HG03342 (cell line): ENCODE results near the gene ORC5.
A peak's percentile ranks its signal among the peaks of the same experiment; 100 is the strongest.
"Not testable (repeated sequence)": the region's sequence is repeated elsewhere in the genome, so short reads cannot be mapped to it uniquely, and the experiment has no call there.

Experiments
- ATAC-seq: cut with Tn5 transposase; IDR thresholded peaks from one replicate; pipeline ENCODE4 v1.9.1; 2021; ENCODE audit warnings: mild to moderate bottlenecking, moderate library complexity; ENCODE audit not compliant: unreplicated experiment

Gene ORC5

GRCh38 chr7:104207731-104208420, at the start of gene ORC5:
TSS of gene ORC5 (minus strand) at chr7:104208013. CDS start at chr7:104207904, 109 bp downstream.
- ATAC-seq = peak; percentile 99

- no peak for ATAC-seq
Observed at GRCh38 chr7:104255616-104256015, 47.8 kb upstream of the ORC5 start.

DNA sequence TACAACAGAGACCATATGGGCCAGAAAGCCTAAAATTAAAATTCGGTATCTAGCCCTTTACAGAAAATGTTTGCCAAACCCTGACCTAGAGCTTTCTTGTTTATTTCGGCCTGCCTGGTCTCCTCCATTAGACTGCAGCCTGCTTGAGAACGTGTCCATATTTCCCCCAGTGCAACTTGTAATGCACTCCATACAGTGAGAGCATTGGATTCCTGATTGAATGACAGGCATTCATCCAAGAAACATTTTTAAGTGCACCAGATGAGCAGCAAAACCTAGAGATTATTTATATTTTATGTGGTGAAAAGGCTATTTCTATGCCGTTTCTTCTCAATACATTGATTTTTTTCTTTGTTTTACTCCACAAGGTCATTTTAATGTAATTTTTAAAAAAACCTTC, 47.4 kb upstream of the ORC5 start:
- no peak for ATAC-seq

GRCh38 chr7:104254696-104255095, 46.9 kb upstream of the ORC5 start:
- ATAC-seq = no peak

DNA sequence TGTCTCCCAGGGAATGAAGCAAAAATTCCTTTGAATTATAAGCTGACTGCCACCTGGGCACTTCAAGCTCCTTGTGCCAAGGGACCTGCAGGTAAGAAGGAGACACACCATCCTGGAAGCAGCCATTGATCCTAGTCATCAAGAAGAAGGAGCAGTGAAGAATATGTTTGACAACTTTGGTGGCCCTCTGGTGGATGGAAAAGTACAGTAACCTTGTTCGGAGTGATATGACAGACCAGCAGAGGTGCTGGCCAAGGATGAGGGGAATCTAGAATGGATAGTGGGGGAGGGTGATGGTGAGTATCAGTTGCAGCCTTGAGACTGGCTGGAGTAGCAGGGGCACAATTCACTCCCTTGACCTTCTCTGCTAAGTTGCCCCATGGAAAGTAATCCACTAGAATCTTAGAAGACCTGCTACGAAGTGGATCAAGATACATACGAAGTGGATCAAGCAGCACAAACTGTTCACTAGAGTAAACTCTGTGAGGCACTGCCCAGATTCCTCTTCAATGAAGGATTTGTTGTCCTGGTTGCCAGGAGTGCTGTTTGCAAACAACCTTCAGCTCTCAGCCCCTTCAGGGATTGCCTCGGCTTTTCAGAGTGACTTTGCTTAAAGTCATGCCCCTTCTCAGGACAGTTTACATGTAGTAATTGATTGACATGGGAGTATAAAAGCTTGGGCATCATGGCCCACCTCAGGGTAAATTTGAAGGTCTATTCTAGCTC, 44.8 kb upstream of the ORC5 start:
- ATAC-seq = no peak

- ATAC-seq = no peak
Observed at GRCh38 chr7:104242638-104243037, 34.8 kb upstream of the ORC5 start.

- no peak for ATAC-seq
Observed at GRCh38 chr7:104241538-104242209, 33.9 kb upstream of the ORC5 start.

- no peak for ATAC-seq
Observed at GRCh38 chr7:104241135-104241534, 33.3 kb upstream of the ORC5 start.

DNA sequence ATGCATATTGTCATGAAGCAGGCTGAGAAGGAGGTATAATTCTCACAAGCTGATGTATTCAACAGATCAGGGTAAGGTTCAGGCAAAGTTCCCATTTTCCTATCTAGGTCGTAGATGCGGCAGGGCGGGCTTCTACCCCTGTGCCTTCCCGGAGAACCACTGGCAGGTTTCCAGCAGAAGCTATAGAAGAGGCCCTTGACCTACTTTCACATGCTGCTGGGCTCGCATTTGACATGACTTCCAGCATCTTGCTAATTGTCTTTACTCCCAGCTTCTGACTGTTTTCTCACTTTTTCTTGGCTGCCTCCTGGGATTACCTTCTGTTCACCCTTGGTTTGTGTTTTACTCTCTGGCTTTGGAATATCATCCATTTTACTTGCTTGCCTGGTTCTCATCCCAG, 32.6 kb upstream of the ORC5 start:
- ATAC-seq = no peak

GRCh38 chr7:104234990-104235389, 27.2 kb upstream of the ORC5 start:
- ATAC-seq = not testable (repeated sequence)

DNA sequence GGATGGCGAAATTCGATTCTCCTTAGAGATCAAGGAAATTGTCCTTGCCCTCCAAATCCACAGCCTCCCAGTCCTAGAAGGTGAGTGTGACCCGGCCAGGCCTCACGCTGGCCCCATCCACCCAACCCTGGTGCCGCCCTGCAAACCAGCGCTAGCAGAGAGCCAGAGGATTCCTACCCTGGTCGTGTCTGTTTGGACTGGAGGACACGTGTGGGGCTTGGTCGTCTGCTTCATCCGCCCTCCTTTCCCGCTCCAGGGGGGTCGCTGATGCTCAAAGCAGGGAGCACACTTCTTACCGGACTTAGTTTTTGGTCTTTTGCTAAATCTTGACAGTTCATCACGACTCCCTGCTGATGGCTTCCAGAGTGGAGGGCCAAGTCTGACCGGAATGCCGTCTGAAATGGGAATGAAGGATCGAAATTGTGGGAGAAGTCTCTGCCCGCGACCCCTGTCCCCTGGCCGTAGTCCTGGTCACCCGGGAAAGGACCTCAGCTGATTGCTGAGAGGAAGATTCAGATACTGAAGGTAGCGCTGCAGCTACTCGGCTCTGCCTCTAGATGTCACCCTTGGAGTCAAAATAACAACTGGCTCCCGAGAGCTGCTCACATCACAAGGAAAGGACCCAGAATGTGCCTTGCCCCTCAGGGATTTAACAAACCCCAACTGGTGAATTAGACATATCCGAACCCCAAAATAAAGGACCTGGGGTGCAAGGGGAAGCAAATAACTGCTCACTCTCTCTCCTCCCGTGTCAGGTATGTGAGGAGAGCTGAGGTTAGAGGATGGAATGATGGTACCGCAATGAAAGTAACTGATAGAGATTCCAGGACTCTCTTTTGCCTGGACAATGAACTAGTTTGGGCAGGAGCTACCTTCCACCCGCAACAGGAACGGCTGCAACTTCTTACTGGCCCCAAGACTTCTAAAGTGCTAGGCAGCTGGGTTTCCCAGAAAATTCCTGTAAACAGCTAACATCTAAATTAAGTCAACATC, 23.5 kb upstream of the ORC5 start:
- ATAC-seq = peak; percentile 98

GRCh38 chr7:104230606-104231005, 22.8 kb upstream of the ORC5 start:
- ATAC-seq = no peak

DNA sequence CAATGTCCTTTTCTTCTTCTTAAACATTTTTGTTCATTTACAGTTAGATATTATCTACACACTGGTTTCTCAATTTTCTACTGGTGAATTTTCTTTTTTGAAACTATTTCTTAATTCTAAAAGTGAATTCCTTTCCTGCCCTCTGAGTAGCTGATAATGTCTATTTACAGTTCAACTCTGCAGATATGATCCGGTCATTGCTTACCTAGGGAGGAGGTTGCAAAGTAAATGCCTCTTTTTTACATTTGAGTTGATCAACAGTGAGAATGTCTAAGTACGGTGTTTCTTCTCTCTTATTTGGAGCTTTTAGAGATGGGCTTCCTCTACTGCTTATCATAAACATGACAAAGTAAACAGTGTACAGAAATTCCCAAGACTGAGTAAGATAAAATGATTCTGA, 20.6 kb upstream of the ORC5 start:
- no peak for ATAC-seq

DNA sequence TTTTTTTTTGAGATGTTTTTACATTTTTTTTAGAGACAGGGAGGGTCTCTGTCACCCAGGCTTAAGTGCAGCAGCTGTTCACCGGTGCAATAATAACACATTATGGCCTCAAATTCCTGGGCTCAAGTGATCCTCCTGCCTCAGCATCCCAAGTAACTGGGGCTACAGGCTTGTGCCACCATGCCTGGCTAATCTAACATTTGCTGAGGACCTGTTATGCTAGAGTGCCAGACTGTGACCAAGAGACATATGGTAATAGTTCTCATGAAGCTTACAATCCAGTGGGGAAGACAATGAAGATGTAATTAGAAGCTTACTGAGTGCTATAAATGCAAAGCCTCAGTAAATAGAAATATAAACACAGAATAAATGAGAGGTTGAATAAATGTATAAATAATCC, 17.6 kb upstream of the ORC5 start:
- ATAC-seq = no peak

GRCh38 chr7:104217620-104218019, 9.8 kb upstream of the ORC5 start:
- ATAC-seq = no peak

- no peak for ATAC-seq
Observed at GRCh38 chr7:104209063-104209462, 1.2 kb upstream of the ORC5 start.

- no peak for ATAC-seq
Observed at GRCh38 chr7:104208421-104208780, 588 bp upstream of the ORC5 start.

- peak; percentile 31 for ATAC-seq
Observed at GRCh38 chr7:104207348-104207730, 474 bp downstream of the ORC5 start.

DNA sequence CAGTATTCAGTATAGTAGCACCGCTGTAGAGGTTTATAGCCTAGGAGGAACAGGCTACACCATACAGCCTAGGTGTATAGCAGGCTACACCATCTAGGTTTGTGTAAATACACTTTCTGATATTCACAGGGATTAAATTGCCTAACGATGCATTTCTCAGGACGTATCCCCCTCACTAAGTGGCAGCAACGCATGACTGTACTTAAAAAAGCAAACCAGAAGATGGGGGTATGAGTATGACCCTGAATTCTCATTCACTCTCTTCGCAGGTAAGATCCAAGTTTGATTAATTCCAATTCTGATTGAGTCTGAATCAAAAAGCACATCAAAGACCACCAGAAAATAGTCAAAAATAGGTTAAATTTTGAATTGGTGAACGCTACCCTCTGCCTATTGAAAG, 972 bp downstream of the ORC5 start:
- no peak for ATAC-seq

- no peak for ATAC-seq
Observed at GRCh38 chr7:104198673-104199278, 9.0 kb downstream of the ORC5 start.
